DND-41 (cell line): ENCODE results near the gene IFI6.

Experiments used
- ATAC-seq: fragments of 200-7000 bp; cut with Tn5 transposase; 3 replicates; pipeline ENCODE4 v1.9.1; 2021; ENCODE audit warnings: low read depth; ENCODE audit not compliant: insufficient read depth
- DNase-seq: peaks from one replicate; pipeline ENCODE4 v3.0.0-alpha.2; 2020
- H2AFZ ChIP-seq: 2 replicates; pipeline ENCODE4 v1.6.0; 2012; ENCODE audit warnings: low read depth, low read length
- H3K27ac ChIP-seq: 2 replicates; pipeline ENCODE4 v1.5.1; 2012; ENCODE audit warnings: low read length, inconsistent platforms
- H3K27me3 ChIP-seq: fragments of 200-600 bp; sonication (generic); 2 replicates; pipeline ENCODE4 v1.6.0; 2012; ENCODE audit warnings: low read length, mild to moderate bottlenecking, inconsistent platforms; ENCODE audit not compliant: insufficient read depth, poor library complexity
- H3K36me3 ChIP-seq: 2 replicates; pipeline ENCODE4 v1.5.1; 2012; ENCODE audit warnings: low read length, inconsistent platforms; ENCODE audit not compliant: insufficient read depth
- H3K4me1 ChIP-seq: 2 replicates; pipeline ENCODE4 v1.5.1; 2012; ENCODE audit warnings: mild to moderate bottlenecking, low read length; ENCODE audit not compliant: insufficient read depth
- H3K4me2 ChIP-seq: 2 replicates; pipeline ENCODE4 v1.6.0; 2012; ENCODE audit warnings: mild to moderate bottlenecking, moderate library complexity, low read length, inconsistent platforms; ENCODE audit not compliant: insufficient read depth
- H3K4me3 ChIP-seq, 2 experiments: fragments of 200-600 bp in 1 of 2; shearing (Covaris generic) in 1 of 2; 2 replicates each; pipeline ENCODE4 v1.5.1; 2012 to 2016; ENCODE audit warnings: inconsistent platforms in 2 of 2, low read length in 2 of 2, mild to moderate bottlenecking in 2 of 2, low read depth in 1 of 2, moderate library complexity in 1 of 2
- H3K79me2 ChIP-seq: 2 replicates; pipeline ENCODE4 v1.6.0; 2012; ENCODE audit warnings: low read length, inconsistent platforms; ENCODE audit not compliant: insufficient read depth
- H3K9ac ChIP-seq: 2 replicates; pipeline ENCODE4 v1.6.0; 2012; ENCODE audit warnings: low read depth, mild to moderate bottlenecking, inconsistent platforms, low read length, moderate library complexity
- H3K9me3 ChIP-seq: 2 replicates; pipeline ENCODE4 v1.5.1; 2012; ENCODE audit warnings: low read length, moderate library complexity, mild to moderate bottlenecking, inconsistent platforms; ENCODE audit not compliant: insufficient read depth, severe bottlenecking
- H4K20me1 ChIP-seq: 2 replicates; pipeline ENCODE4 v1.6.0; 2012; ENCODE audit warnings: low read length; ENCODE audit not compliant: insufficient read depth
- EZH2 ChIP-seq: IDR thresholded peaks from 3 replicates; pipeline ENCODE4 v1.6.1; 2012; ENCODE audit warnings: borderline replicate concordance, low read depth, mild to moderate bottlenecking, moderate library complexity, low read length, inconsistent platforms; ENCODE audit not compliant: severe bottlenecking
- TF ChIP-seq, protein P1 (sequence below): IDR thresholded peaks from 2 replicates; pipeline ENCODE4 v1.5.1; 2012; ENCODE audit warnings: borderline replicate concordance, low read length, moderate library complexity, mild to moderate bottlenecking; ENCODE audit not compliant: poor library complexity, severe bottlenecking; ENCODE audit errors: extremely low read depth

Gene IFI6

DNA sequence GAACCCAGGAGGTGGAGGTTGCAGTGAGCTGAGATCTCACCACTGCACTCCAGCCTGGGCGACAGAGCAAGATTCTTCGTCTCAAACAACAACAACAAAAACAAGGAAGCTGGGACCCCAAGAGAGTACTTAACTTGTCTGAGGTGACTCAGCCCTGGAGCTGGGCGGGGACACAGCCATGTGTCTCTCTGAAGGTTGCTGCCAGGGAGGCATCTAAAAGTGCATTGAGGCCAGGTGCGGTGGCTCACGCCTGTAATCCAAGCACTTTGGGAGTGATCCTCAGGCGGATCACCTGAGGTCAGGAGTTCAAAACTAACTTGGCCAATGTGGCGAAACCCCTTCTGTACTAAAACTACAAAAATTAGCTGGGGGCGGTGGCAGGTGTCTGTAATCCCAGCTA, 7.7 kb downstream of the IFI6 start:
- peaks cover 15% of the 10 kb centered on the region for H3K36me3 ChIP-seq
- 0 out of 2 replicates have a peak overlapping the region, but pooled peaks have one; percentile 74 for H3K9ac ChIP-seq
- peaks cover 57% of the 10 kb centered on the region for H3K4me1 ChIP-seq
- no peak overlapping the region for H3K4me2 ChIP-seq
- H2AFZ ChIP-seq, result no peak overlapping the region
- no peak for ATAC-seq
- DNase-seq, result no peak
- no peaks in the 10 kb centered on the region for H4K20me1 ChIP-seq
- H3K9me3 ChIP-seq, result no peaks in the 10 kb centered on the region
- no peaks in the 10 kb centered on the region for H3K27me3 ChIP-seq
- H3K27ac ChIP-seq, result peak overlapping the region; percentile 39; the same call in 1 of the 2 replicates
- H3K4me3 ChIP-seq, result no peak overlapping the region
- no peak for TF ChIP-seq EZH2
- TF ChIP-seq, protein P1, sequence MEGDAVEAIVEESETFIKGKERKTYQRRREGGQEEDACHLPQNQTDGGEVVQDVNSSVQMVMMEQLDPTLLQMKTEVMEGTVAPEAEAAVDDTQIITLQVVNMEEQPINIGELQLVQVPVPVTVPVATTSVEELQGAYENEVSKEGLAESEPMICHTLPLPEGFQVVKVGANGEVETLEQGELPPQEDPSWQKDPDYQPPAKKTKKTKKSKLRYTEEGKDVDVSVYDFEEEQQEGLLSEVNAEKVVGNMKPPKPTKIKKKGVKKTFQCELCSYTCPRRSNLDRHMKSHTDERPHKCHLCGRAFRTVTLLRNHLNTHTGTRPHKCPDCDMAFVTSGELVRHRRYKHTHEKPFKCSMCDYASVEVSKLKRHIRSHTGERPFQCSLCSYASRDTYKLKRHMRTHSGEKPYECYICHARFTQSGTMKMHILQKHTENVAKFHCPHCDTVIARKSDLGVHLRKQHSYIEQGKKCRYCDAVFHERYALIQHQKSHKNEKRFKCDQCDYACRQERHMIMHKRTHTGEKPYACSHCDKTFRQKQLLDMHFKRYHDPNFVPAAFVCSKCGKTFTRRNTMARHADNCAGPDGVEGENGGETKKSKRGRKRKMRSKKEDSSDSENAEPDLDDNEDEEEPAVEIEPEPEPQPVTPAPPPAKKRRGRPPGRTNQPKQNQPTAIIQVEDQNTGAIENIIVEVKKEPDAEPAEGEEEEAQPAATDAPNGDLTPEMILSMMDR, result no peak
- peaks cover 8% of the 10 kb centered on the region for H3K79me2 ChIP-seq

DNA sequence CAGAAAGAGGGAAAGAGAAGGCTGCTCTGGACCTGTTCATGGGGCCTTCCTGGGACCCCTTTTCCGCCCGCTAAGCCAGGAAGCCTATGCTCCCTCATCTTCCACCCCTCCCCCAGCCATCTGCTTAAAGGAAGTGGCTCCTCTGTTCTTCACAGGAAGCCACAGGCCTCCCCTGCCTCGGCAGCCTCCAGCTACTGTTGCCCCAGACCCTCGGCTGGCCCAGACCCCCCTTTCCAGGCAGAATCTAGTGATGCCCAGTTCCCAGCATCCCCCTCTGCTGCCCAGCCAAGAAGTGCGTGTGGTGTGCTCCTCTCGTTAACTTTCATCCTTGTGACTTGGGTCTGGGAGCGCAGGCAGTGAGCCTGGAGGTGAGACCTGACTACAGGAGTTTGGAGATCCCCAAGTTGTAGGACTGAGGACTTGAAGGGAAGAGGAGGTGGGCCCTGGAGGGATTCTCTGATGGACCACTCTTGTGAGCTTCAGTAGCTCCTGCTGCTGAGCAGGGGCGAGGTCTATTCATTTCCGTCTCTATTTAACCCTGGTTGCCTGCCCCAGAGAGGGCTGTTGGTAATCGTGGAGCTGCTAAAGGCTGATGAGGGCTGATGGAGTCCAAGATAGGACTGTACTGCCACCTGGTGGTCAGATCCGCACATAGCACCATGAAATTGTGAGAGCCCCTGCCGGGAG, 9.1 kb downstream of the IFI6 start:
- peak; percentile 82 for ATAC-seq
- Histone ChIP-seq H3K9me3 (no peaks in the 10 kb centered on the region), H3K4me2 (peak overlapping the region; percentile 68), H3K4me1 (peaks cover 62% of the 10 kb centered on the region), H3K27ac (peak overlapping the region; percentile 99), H2AFZ (peak overlapping the region; percentile 75), H3K36me3 (peaks cover 10% of the 10 kb centered on the region), H3K4me3 (peak overlapping the region in 1 of 2 experiments; percentile 49; a peak in 2 of 4 replicates), H3K27me3 (no peaks in the 10 kb centered on the region), H4K20me1 (no peaks in the 10 kb centered on the region), H3K79me2 (peaks cover 3% of the 10 kb centered on the region; the same call in 1 of the 2 replicates), H3K9ac (peak overlapping the region; percentile 74)
- TF ChIP-seq EZH2, result no peak
- TF ChIP-seq, protein P1, result peak; percentile 91
- peak; percentile 95 for DNase-seq

DNA sequence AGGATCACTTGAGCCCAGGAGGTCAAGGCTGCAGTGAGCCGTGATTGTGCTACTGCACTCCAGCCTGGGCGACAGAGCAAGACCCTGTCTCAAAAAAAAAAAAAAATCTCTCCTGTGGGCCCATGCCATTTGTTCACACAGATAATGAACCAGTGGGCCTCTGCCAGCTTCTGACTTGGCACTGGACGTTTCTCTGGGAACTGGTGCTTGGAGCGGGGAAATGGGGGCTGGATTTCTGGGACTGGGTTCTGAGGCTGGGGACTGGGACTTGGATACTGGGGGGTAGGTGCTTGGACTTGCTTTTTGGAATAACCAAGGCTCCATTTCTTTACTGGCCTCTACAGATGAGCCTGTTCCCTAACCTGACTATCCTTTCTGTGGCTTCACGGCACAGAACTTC, 9.7 kb downstream of the IFI6 start:
- Histone ChIP-seq H3K9ac (peak overlapping the region; percentile 74), H4K20me1 (no peaks in the 10 kb centered on the region), H3K79me2 (peaks cover 3% of the 10 kb centered on the region; the same call in 1 of the 2 replicates), H3K4me3 (peak overlapping the region in 1 of 2 experiments; percentile 49; a peak in 2 of 4 replicates), H3K9me3 (no peaks in the 10 kb centered on the region), H2AFZ (peak overlapping the region; percentile 75), H3K27ac (peak overlapping the region; percentile 99), H3K36me3 (peaks cover 7% of the 10 kb centered on the region), H3K4me2 (peak overlapping the region; percentile 68), H3K4me1 (peaks cover 63% of the 10 kb centered on the region), H3K27me3 (no peaks in the 10 kb centered on the region)
- DNase-seq (no peak), ATAC-seq (no peak)
- no peak for TF ChIP-seq EZH2
- TF ChIP-seq, protein P1, result no peak
